Activated CD4-positive, alpha-beta T cell treated with anti-CD3 and anti-CD28 coated beads, Interleukin-2, amount 50 U/mL, for 16 hours (primary cell): ENCODE data around the gene ANKRD20A1.
A peak's percentile ranks its signal among the peaks of the same experiment; 100 is the strongest.
"Not testable (repeated sequence)": the region's sequence is repeated elsewhere in the genome, so short reads cannot be mapped to it uniquely, and the experiment has no call there.

Experiments
- DNase-seq: peaks from one replicate; pipeline ENCODE4 v3.0.0-alpha.2; 2020

ANKRD20A1 gene

GRCh38 chr9:67858871-67859270 is at the start of gene ANKRD20A1:
ANKRD20A1 (plus strand) TSS chr9:67858931; CDS start chr9:67859427, 496 bp downstream.
- not testable (repeated sequence) for DNase-seq

DNA sequence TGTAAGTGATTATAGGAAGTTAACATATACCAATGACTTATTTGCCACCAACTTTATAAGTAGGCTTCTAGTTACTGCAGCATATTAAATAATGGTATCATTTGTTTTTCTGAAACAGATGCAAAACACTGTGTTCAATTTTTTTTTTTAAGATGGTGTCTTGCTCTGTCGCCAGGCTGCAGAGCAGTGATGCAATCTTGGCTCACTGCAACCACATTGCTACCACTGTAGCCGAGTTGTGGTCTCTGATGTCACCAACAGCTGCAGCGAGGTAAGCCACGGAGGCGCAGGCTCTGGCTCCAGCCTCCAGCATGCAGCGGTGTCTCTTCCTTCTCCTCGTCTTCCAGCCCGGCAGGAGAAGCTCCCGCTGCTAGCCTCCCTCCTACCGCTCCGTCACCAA is 26.6 kb upstream of the ANKRD20A1 start:
- DNase-seq: peak; percentile 49
